Activated CD8-positive, alpha-beta memory T cell treated with anti-CD3 and anti-CD28 coated beads, Interleukin-2, amount 50 U/mL, for 4 hours (primary cell): Measurements from ENCODE around the gene ZNF132.
"Not testable (repeated sequence)": the region's sequence is repeated elsewhere in the genome, so short reads cannot be mapped to it uniquely, and the experiment has no call there.

ENCODE experiments used
- DNase-seq: peaks from one replicate; pipeline ENCODE4 v3.0.0-alpha.2; 2020

ZNF132 gene

GRCh38 chr19:58466760-58467589 lies 27.0 kb upstream of the ZNF132 start, which contains the start of gene ZNF324:
Gene ZNF324, plus strand, starts transcription at chr19:58467080. Its CDS starts 2,106 bp downstream, at chr19:58469186.
- peak; percentile 98 for DNase-seq

GRCh38 chr19:58466089-58466759 lies 26.3 kb upstream of the ZNF132 start:
- DNase-seq, result no peak

- no peak for DNase-seq
Measured at GRCh38 chr19:58460039-58460438, 20.1 kb upstream of the ZNF132 start.

- no peak for DNase-seq
Measured at GRCh38 chr19:58456111-58456510, 16.2 kb upstream of the ZNF132 start.

DNA sequence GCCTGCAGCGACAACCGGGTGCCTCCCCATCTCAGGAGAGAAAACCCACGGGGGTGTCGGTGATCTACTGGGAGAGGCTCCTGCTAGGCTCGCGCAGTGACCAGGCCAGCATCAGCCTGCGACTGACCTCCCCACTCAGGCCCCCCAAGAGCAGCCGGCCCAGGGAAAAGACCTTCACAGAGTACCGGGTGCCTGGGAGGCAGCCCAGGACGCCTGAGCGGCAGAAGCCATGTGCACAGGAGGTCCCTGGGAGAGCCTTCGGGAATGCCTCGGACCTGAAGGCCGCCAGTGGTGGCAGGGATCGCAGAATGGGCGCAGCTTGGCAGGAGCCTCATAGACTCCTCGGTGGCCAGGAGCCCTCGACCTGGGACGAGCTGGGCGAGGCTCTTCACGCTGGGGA lies 15.4 kb upstream of the ZNF132 start:
- no peak for DNase-seq

DNA sequence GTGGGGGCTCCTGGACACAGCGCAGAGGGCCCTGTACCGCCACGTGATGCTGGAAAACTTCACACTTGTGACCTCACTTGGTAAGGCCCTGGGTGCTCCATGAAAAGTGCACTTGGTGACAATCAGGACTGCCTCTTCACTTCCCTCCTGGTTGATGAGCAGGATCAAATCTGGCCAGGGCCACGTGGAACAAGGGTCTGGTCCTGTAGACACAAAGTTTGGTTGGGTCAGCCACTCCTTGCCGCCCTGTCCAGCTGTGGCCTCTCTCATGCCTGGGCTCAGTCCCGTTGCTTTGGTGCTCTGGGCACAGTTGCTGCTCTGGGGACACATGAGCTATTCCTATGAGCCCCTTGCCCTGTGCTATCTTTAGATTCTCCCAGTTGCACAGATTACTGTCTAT lies 13.8 kb upstream of the ZNF132 start:
- no peak for DNase-seq

DNA sequence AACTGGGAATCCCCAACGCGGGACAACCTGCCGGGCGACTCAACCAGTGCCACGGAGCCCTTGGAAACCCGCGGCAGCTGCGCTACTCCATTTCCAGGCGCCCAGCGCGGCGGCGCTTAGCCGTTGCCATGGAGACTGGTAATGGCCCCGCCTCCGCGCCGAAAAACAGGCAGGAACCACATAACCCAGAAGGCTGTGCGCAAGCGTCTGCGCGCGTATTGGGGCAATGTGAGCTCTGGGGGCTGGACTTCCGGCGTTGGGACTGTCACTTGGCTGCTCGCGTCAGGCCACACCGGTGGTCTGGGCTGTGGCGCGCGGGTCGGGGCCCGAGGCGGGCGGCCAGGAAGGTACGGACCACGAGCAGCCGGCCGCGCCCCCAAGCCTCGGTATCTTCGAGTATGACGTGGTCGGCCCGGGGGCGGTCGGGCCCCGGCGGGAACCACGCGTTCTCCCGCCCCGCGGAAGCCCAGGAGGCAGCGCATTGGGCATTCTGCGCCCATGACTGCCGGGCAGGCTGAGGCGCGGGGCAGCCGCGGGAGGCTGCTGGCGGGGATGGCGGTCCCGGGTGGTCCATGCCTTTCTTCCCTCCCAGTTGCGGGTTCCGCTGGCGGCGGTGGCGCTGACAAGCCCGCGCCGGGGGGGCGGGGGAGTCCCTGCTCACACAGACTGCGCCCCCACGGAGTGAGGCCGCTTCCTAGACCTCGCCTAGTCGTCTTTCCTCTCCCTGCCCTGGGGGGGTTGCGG lies 11.6 kb upstream of the ZNF132 start, which contains the start of gene ZNF324B:
Gene ZNF324B (plus strand): TSS at position 265 of the 744 bp plus-strand sequence. CDS start 2,080 bp downstream, outside the sequence.
- peak; percentile 97 for DNase-seq

DNA sequence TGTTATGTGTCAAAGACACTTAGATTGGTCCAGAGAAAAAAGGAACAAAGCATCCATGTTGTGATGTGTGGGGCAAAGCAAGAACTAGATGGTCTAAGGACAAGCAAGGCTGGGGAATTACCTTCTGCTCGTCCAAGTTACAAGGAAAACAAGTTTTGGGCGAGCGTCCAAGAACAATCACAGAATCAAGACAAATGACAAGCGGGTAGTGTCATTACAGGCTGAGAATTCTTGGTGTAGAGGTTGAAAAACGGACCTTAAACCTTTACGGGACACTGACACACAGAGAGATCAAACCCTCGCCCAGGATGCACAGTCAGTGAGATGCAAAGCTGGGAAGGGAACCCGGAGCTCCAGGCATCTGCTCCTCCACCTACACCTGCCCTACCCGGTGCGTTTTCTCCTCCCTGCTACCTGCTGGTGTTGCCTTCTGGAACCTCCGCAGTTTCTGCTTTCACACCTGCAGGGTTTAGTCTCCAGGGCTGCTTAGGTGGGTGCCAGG lies 11.0 kb upstream of the ZNF132 start:
- DNase-seq, result no peak

- DNase-seq, result not testable (repeated sequence)
Measured at GRCh38 chr19:58449980-58450379, 10.0 kb upstream of the ZNF132 start.

- DNase-seq, result not testable (repeated sequence)
Measured at GRCh38 chr19:58448860-58449259, 8.9 kb upstream of the ZNF132 start.

- not testable (repeated sequence) for DNase-seq
Measured at GRCh38 chr19:58442986-58443385, 3.0 kb upstream of the ZNF132 start.

- no peak for DNase-seq
Measured at GRCh38 chr19:58440556-58440955, 603 bp upstream of the ZNF132 start.

GRCh38 chr19:58434217-58434616 lies 5.7 kb downstream of the ZNF132 start:
- DNase-seq, result no peak

- DNase-seq, result no peak
Measured at GRCh38 chr19:58429745-58430144, 10.2 kb downstream of the ZNF132 start.

- DNase-seq, result no peak
Measured at GRCh38 chr19:58428617-58429016, 11.3 kb downstream of the ZNF132 start.

GRCh38 chr19:58417071-58417470 lies 22.9 kb downstream of the ZNF132 start:
- DNase-seq, result no peak

- no peak for DNase-seq
Measured at GRCh38 chr19:58416604-58417003, 23.3 kb downstream of the ZNF132 start.

GRCh38 chr19:58409010-58409790 lies 30.8 kb downstream of the ZNF132 start:
- no peak for DNase-seq

GRCh38 chr19:58408152-58409009 lies 31.6 kb downstream of the ZNF132 start, which contains the start of gene ZNF584:
Gene ZNF584, plus strand, starts transcription at chr19:58408649. Its CDS starts 499 bp downstream, at chr19:58409148.
- DNase-seq, result peak; percentile 95

DNA sequence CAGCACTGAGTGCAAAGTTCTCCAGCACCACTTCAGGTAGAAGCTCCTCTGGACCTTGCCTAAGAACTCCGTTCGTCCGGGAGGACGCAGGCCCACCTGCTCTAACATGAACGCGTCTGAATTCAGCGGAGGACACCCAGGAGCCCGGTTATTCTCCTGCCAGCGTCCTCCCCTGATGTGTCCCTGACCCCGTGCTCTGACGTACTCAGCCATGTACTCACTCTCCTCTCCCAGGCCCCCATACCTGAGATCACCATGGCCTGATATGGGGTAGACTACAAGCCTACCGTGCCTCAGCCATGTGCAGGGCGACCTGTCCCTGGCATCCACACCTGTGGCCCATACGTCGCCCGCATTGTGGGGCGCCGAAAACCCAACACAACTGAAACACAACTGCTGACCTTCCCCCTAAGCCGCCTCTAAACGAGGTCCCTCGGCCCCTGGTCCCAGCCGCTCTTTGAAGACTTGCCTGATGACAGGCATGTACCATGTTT lies 32.2 kb downstream of the ZNF132 start:
- DNase-seq, result no peak
